WTC11 (cell line): ENCODE measurements around the gene KITLG. TPM values are rescaled to one million over a fixed set of nuclear protein-coding genes. Genes with fewer than 3 reads are reported as not detected.

Experiments
- ATAC-seq: fragments of 200-7000 bp; cut with Tn5 transposase; 2 replicates; pipeline ENCODE4 v1.10.0; 2021; ENCODE audit warnings: mild to moderate bottlenecking, moderate library complexity
- CTCF ChIA-PET: fragments of 300-600 bp; sonication (Branson Sonifier 250); formaldehyde crosslinking; loops from one replicate; lab custom pipeline; 2021; ENCODE audit warnings: antibody characterized with exemption; lab: Charles Lee
- POLR2A ChIA-PET: fragments of 350-600 bp; sonication (Branson Sonifier 250); formaldehyde crosslinking; loops from one replicate; lab custom pipeline; 2021; ENCODE audit warnings: antibody characterized with exemption; lab: Charles Lee
- DNase-seq: peaks from one replicate; pipeline ENCODE4 v3.0.0; 2021; ENCODE audit warnings: low spot score
- H3K27ac Mint-ChIP-seq: 2 replicates; pipeline ENCODE4 v1.8.0; 2021; ENCODE audit warnings: mixed read lengths
- H3K27me3 Mint-ChIP-seq: 2 replicates; pipeline ENCODE4 v1.8.0; 2021; ENCODE audit warnings: low read depth, mild to moderate bottlenecking, moderate library complexity, mixed read lengths
- H3K36me3 Mint-ChIP-seq: 2 replicates; pipeline ENCODE4 v1.8.0; 2021; ENCODE audit warnings: mixed read lengths
- H3K4me1 Mint-ChIP-seq: 2 replicates; pipeline ENCODE4 v1.8.0; 2022; ENCODE audit warnings: mixed read lengths
- H3K4me3 Mint-ChIP-seq: 2 replicates; pipeline ENCODE4 v1.8.0; 2021; ENCODE audit warnings: mild to moderate bottlenecking, moderate library complexity, mixed read lengths
- H3K9me3 Mint-ChIP-seq: 2 replicates; pipeline ENCODE4 v1.8.0; 2021; ENCODE audit warnings: mixed read lengths
- ETV6 ChIP-seq: sonication (generic); formaldehyde crosslinking; IDR thresholded peaks from 2 replicates; pipeline ENCODE4 v1.8.1; 2022; ENCODE audit warnings: mild to moderate bottlenecking, missing genetic modification reagents
- MYBL2 ChIP-seq: sonication (generic); formaldehyde crosslinking; IDR thresholded peaks from 2 replicates; pipeline ENCODE4 v1.8.1; 2023; ENCODE audit warnings: mild to moderate bottlenecking, moderate library complexity, missing genetic modification reagents
- OVOL2 ChIP-seq: fragments of 250-450 bp; sonication (Bioruptor Pico); IDR thresholded peaks from 2 replicates; pipeline ENCODE4 v1.9.0; 2021; ENCODE audit warnings: mild to moderate bottlenecking, borderline replicate concordance
- SOX15 ChIP-seq: fragments of 250-450 bp; sonication (Bioruptor Pico); IDR thresholded peaks from 2 replicates; pipeline ENCODE4 v1.9.0; 2021; ENCODE audit warnings: mild to moderate bottlenecking
- SP1 ChIP-seq: sonication (generic); formaldehyde crosslinking; conservative IDR thresholded peaks from 2 replicates; pipeline ENCODE4 v1.8.1; 2022; ENCODE audit warnings: missing genetic modification reagents
- TEAD1 ChIP-seq: sonication (generic); formaldehyde crosslinking; IDR thresholded peaks from 2 replicates; pipeline ENCODE4 v1.8.0; 2022; ENCODE audit warnings: mild to moderate bottlenecking, missing genetic modification reagents
- TP53 ChIP-seq: sonication (generic); formaldehyde crosslinking; IDR thresholded peaks from 2 replicates; pipeline ENCODE4 v1.8.1; 2023; ENCODE audit warnings: mild to moderate bottlenecking, missing genetic modification reagents
- ZNF219 ChIP-seq: sonication (generic); formaldehyde crosslinking; IDR thresholded peaks from 2 replicates; pipeline ENCODE4 v1.8.0; 2023; ENCODE audit warnings: missing genetic modification reagents, mild to moderate bottlenecking, borderline replicate concordance
- total RNA-seq: library from RNA; stranded (reverse); gene quantifications from 3 replicates; pipeline ENCODE4 v1.2.3, GENCODE V29; 2021
- TF ChIP-seq, protein P1 (sequence below): sonication (generic); formaldehyde crosslinking; IDR thresholded peaks from 2 replicates; pipeline ENCODE4 v1.8.1; 2023; ENCODE audit warnings: mild to moderate bottlenecking, missing genetic modification reagents
- TF ChIP-seq, protein P2 (sequence below): sonication (generic); formaldehyde crosslinking; IDR thresholded peaks from 2 replicates; pipeline ENCODE4 v1.8.0; 2022; ENCODE audit warnings: mild to moderate bottlenecking, missing genetic modification reagents
- TF ChIP-seq, protein P3 (sequence below): fragments of 200-600 bp; IDR thresholded peaks from 2 replicates; pipeline ENCODE4 v1.8.0; 2022; ENCODE audit warnings: antibody characterized with exemption
- TF ChIP-seq, protein P4 (sequence below): sonication (generic); formaldehyde crosslinking; IDR thresholded peaks from 2 replicates; pipeline ENCODE4 v1.8.1; 2022; ENCODE audit warnings: low read depth, mild to moderate bottlenecking, moderate library complexity, missing genetic modification reagents, borderline replicate concordance
- TF ChIP-seq, protein P5 (sequence below): sonication (generic); formaldehyde crosslinking; IDR thresholded peaks from 2 replicates; pipeline ENCODE4 v1.8.0; 2023; ENCODE audit warnings: missing genetic modification reagents
- TF ChIP-seq, protein P6 (sequence below): fragments of 250-450 bp; sonication (Bioruptor Pico); IDR thresholded peaks from 2 replicates; pipeline ENCODE4 v1.8.0; 2021; ENCODE audit warnings: mild to moderate bottlenecking
- TF ChIP-seq, protein P7 (sequence below): sonication (generic); formaldehyde crosslinking; IDR thresholded peaks from 2 replicates; pipeline ENCODE4 v1.8.0; 2022; ENCODE audit warnings: missing genetic modification reagents
- TF ChIP-seq, protein P8 (sequence below): sonication (generic); formaldehyde crosslinking; IDR thresholded peaks from 2 replicates; pipeline ENCODE4 v1.8.0; 2022; ENCODE audit warnings: mild to moderate bottlenecking, missing genetic modification reagents
- TF ChIP-seq, protein P9 (sequence below): sonication (generic); formaldehyde crosslinking; IDR thresholded peaks from 2 replicates; pipeline ENCODE4 v1.8.0; 2022; ENCODE audit warnings: mild to moderate bottlenecking, missing genetic modification reagents
- TF ChIP-seq, protein P10 (sequence below): sonication (generic); formaldehyde crosslinking; IDR thresholded peaks from 2 replicates; pipeline ENCODE4 v1.8.1; 2023; ENCODE audit warnings: mild to moderate bottlenecking, missing genetic modification reagents, moderate library complexity
- TF ChIP-seq, protein P11 (sequence below): sonication (generic); formaldehyde crosslinking; IDR thresholded peaks from 2 replicates; pipeline ENCODE4 v1.8.0; 2023; ENCODE audit warnings: mild to moderate bottlenecking, missing genetic modification reagents

KITLG gene
- total RNA-seq, 1 experiment from 2014 or later: 12.5 TPM

DNA sequence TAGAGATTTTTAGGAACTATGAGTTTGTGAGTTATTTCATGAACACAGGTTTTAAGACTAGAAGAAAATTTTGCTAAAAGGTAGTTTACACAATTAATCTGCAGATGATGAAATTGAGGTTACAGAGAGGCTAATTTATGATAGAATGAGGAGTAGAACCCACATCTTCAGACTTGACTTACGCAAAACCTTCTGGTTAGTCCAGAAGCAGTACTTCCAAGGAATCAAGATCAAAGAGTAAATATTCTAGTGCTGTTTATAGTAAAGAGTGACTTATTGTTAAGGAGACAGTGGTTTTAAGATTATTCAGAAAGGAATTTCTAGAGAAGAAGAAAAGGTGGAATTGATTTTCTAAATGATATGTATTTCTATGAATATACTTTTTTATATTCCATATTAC, 10.6 kb upstream of the KITLG start:
- peaks cover 20% of the 10 kb centered on the region for H3K36me3 Mint-ChIP-seq
- ChIA-PET POLR2A (no interaction called here), CTCF (no interaction called here)
- DNase-seq: no peak
- H3K4me1 Mint-ChIP-seq: no peaks in the 10 kb centered on the region
- peaks cover 4% of the 10 kb centered on the region; the same call in 1 of the 2 replicates for H3K27me3 Mint-ChIP-seq
- ATAC-seq: no peak
- peaks cover 30% of the 10 kb centered on the region for H3K9me3 Mint-ChIP-seq
- H3K27ac Mint-ChIP-seq: no peak overlapping the region
- H3K4me3 Mint-ChIP-seq: no peak overlapping the region
- TF ChIP-seq, protein P1, sequence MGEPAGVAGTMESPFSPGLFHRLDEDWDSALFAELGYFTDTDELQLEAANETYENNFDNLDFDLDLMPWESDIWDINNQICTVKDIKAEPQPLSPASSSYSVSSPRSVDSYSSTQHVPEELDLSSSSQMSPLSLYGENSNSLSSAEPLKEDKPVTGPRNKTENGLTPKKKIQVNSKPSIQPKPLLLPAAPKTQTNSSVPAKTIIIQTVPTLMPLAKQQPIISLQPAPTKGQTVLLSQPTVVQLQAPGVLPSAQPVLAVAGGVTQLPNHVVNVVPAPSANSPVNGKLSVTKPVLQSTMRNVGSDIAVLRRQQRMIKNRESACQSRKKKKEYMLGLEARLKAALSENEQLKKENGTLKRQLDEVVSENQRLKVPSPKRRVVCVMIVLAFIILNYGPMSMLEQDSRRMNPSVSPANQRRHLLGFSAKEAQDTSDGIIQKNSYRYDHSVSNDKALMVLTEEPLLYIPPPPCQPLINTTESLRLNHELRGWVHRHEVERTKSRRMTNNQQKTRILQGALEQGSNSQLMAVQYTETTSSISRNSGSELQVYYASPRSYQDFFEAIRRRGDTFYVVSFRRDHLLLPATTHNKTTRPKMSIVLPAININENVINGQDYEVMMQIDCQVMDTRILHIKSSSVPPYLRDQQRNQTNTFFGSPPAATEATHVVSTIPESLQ (CRISPR knock-in tag): no peak
- TF ChIP-seq, protein P2, sequence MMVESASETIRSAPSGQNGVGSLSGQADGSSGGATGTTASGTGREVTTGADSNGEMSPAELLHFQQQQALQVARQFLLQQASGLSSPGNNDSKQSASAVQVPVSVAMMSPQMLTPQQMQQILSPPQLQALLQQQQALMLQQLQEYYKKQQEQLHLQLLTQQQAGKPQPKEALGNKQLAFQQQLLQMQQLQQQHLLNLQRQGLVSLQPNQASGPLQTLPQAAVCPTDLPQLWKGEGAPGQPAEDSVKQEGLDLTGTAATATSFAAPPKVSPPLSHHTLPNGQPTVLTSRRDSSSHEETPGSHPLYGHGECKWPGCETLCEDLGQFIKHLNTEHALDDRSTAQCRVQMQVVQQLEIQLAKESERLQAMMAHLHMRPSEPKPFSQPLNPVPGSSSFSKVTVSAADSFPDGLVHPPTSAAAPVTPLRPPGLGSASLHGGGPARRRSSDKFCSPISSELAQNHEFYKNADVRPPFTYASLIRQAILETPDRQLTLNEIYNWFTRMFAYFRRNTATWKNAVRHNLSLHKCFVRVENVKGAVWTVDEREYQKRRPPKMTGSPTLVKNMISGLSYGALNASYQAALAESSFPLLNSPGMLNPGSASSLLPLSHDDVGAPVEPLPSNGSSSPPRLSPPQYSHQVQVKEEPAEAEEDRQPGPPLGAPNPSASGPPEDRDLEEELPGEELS (CRISPR knock-in tag): no peak
- TF ChIP-seq OVOL2 (CRISPR knock-in tag): no peak
- TF ChIP-seq, protein P3, sequence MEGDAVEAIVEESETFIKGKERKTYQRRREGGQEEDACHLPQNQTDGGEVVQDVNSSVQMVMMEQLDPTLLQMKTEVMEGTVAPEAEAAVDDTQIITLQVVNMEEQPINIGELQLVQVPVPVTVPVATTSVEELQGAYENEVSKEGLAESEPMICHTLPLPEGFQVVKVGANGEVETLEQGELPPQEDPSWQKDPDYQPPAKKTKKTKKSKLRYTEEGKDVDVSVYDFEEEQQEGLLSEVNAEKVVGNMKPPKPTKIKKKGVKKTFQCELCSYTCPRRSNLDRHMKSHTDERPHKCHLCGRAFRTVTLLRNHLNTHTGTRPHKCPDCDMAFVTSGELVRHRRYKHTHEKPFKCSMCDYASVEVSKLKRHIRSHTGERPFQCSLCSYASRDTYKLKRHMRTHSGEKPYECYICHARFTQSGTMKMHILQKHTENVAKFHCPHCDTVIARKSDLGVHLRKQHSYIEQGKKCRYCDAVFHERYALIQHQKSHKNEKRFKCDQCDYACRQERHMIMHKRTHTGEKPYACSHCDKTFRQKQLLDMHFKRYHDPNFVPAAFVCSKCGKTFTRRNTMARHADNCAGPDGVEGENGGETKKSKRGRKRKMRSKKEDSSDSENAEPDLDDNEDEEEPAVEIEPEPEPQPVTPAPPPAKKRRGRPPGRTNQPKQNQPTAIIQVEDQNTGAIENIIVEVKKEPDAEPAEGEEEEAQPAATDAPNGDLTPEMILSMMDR: no peak
- TF ChIP-seq, protein P4, sequence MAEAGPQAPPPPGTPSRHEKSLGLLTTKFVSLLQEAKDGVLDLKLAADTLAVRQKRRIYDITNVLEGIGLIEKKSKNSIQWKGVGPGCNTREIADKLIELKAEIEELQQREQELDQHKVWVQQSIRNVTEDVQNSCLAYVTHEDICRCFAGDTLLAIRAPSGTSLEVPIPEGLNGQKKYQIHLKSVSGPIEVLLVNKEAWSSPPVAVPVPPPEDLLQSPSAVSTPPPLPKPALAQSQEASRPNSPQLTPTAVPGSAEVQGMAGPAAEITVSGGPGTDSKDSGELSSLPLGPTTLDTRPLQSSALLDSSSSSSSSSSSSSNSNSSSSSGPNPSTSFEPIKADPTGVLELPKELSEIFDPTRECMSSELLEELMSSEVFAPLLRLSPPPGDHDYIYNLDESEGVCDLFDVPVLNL (CRISPR knock-in tag): no peak
- no peak for TF ChIP-seq SOX15 (CRISPR knock-in tag)
- TF ChIP-seq, protein P5, sequence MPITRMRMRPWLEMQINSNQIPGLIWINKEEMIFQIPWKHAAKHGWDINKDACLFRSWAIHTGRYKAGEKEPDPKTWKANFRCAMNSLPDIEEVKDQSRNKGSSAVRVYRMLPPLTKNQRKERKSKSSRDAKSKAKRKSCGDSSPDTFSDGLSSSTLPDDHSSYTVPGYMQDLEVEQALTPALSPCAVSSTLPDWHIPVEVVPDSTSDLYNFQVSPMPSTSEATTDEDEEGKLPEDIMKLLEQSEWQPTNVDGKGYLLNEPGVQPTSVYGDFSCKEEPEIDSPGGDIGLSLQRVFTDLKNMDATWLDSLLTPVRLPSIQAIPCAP (CRISPR knock-in tag): no peak
- TF ChIP-seq MYBL2 (CRISPR knock-in tag): no peak
- TF ChIP-seq, protein P6, sequence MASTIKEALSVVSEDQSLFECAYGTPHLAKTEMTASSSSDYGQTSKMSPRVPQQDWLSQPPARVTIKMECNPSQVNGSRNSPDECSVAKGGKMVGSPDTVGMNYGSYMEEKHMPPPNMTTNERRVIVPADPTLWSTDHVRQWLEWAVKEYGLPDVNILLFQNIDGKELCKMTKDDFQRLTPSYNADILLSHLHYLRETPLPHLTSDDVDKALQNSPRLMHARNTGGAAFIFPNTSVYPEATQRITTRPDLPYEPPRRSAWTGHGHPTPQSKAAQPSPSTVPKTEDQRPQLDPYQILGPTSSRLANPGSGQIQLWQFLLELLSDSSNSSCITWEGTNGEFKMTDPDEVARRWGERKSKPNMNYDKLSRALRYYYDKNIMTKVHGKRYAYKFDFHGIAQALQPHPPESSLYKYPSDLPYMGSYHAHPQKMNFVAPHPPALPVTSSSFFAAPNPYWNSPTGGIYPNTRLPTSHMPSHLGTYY (CRISPR knock-in tag): no peak
- TF ChIP-seq, protein P7, sequence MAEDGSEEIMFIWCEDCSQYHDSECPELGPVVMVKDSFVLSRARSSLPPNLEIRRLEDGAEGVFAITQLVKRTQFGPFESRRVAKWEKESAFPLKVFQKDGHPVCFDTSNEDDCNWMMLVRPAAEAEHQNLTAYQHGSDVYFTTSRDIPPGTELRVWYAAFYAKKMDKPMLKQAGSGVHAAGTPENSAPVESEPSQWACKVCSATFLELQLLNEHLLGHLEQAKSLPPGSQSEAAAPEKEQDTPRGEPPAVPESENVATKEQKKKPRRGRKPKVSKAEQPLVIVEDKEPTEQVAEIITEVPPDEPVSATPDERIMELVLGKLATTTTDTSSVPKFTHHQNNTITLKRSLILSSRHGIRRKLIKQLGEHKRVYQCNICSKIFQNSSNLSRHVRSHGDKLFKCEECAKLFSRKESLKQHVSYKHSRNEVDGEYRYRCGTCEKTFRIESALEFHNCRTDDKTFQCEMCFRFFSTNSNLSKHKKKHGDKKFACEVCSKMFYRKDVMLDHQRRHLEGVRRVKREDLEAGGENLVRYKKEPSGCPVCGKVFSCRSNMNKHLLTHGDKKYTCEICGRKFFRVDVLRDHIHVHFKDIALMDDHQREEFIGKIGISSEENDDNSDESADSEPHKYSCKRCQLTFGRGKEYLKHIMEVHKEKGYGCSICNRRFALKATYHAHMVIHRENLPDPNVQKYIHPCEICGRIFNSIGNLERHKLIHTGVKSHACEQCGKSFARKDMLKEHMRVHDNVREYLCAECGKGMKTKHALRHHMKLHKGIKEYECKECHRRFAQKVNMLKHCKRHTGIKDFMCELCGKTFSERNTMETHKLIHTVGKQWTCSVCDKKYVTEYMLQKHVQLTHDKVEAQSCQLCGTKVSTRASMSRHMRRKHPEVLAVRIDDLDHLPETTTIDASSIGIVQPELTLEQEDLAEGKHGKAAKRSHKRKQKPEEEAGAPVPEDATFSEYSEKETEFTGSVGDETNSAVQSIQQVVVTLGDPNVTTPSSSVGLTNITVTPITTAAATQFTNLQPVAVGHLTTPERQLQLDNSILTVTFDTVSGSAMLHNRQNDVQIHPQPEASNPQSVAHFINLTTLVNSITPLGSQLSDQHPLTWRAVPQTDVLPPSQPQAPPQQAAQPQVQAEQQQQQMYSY (CRISPR knock-in tag): no peak
- TF ChIP-seq TEAD1 (CRISPR knock-in tag): no peak
- no peak for TF ChIP-seq SP1
- TF ChIP-seq ETV6 (CRISPR knock-in tag): no peak
- TF ChIP-seq, protein P8, sequence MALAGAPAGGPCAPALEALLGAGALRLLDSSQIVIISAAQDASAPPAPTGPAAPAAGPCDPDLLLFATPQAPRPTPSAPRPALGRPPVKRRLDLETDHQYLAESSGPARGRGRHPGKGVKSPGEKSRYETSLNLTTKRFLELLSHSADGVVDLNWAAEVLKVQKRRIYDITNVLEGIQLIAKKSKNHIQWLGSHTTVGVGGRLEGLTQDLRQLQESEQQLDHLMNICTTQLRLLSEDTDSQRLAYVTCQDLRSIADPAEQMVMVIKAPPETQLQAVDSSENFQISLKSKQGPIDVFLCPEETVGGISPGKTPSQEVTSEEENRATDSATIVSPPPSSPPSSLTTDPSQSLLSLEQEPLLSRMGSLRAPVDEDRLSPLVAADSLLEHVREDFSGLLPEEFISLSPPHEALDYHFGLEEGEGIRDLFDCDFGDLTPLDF (CRISPR knock-in tag): no peak
- TF ChIP-seq, protein P9, sequence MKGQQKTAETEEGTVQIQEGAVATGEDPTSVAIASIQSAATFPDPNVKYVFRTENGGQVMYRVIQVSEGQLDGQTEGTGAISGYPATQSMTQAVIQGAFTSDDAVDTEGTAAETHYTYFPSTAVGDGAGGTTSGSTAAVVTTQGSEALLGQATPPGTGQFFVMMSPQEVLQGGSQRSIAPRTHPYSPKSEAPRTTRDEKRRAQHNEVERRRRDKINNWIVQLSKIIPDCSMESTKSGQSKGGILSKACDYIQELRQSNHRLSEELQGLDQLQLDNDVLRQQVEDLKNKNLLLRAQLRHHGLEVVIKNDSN (CRISPR knock-in tag): no peak
- TF ChIP-seq, protein P10, sequence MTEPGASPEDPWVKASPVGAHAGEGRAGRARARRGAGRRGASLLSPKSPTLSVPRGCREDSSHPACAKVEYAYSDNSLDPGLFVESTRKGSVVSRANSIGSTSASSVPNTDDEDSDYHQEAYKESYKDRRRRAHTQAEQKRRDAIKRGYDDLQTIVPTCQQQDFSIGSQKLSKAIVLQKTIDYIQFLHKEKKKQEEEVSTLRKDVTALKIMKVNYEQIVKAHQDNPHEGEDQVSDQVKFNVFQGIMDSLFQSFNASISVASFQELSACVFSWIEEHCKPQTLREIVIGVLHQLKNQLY (CRISPR knock-in tag): no peak
- TF ChIP-seq, protein P11, sequence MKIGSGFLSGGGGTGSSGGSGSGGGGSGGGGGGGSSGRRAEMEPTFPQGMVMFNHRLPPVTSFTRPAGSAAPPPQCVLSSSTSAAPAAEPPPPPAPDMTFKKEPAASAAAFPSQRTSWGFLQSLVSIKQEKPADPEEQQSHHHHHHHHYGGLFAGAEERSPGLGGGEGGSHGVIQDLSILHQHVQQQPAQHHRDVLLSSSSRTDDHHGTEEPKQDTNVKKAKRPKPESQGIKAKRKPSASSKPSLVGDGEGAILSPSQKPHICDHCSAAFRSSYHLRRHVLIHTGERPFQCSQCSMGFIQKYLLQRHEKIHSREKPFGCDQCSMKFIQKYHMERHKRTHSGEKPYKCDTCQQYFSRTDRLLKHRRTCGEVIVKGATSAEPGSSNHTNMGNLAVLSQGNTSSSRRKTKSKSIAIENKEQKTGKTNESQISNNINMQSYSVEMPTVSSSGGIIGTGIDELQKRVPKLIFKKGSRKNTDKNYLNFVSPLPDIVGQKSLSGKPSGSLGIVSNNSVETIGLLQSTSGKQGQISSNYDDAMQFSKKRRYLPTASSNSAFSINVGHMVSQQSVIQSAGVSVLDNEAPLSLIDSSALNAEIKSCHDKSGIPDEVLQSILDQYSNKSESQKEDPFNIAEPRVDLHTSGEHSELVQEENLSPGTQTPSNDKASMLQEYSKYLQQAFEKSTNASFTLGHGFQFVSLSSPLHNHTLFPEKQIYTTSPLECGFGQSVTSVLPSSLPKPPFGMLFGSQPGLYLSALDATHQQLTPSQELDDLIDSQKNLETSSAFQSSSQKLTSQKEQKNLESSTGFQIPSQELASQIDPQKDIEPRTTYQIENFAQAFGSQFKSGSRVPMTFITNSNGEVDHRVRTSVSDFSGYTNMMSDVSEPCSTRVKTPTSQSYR (CRISPR knock-in tag): no peak
- TF ChIP-seq ZNF219: no peak
- no peak for TF ChIP-seq TP53 (CRISPR knock-in tag)
